ENCODE data around the gene CHDH.

Gene CHDH

GRCh38 chr3:53824795-53825194 lies 21.4 kb downstream of the CHDH start:
- no peaks in the 10 kb centered on the region for H3K27me3 ChIP-seq (ENCODE audit: insufficient read depth, poor library complexity, severe bottlenecking)
- H3K9me3 ChIP-seq (ENCODE audit: severe bottlenecking), result no peaks in the 10 kb centered on the region
- H3K4me1 ChIP-seq (ENCODE audit: insufficient read depth, poor library complexity, severe bottlenecking), result no peaks in the 10 kb centered on the region
- DNase-seq (ENCODE audit: low spot score) (no peak), ATAC-seq (ENCODE audit: low read depth) (no peak)
- H3K36me3 ChIP-seq (ENCODE audit: low read depth), result no peaks in the 10 kb centered on the region; the same call in 1 of the 2 replicates
- no peak overlapping the region for H3K27ac ChIP-seq (ENCODE audit: poor library complexity, severe bottlenecking)
- TF ChIP-seq CTCF (IDR thresholded peaks at IDR 0.05; ENCODE audit: poor library complexity, severe bottlenecking), result no peak
- H3K4me3 ChIP-seq (ENCODE audit: severe bottlenecking), result no peak overlapping the region

- Histone ChIP-seq H3K27me3 (ENCODE audit: insufficient read depth, poor library complexity, severe bottlenecking) (no peaks in the 10 kb centered on the region), H3K36me3 (ENCODE audit: low read depth) (no peaks in the 10 kb centered on the region; the same call in 1 of the 2 replicates), H3K4me1 (ENCODE audit: insufficient read depth, poor library complexity, severe bottlenecking) (no peaks in the 10 kb centered on the region), H3K9me3 (ENCODE audit: severe bottlenecking) (no peaks in the 10 kb centered on the region), H3K27ac (ENCODE audit: poor library complexity, severe bottlenecking) (no peak overlapping the region), H3K4me3 (ENCODE audit: severe bottlenecking) (no peak overlapping the region)
- TF ChIP-seq CTCF (IDR thresholded peaks at IDR 0.05; ENCODE audit: poor library complexity, severe bottlenecking), result no peak
- DNase-seq (ENCODE audit: low spot score) (no peak), ATAC-seq (ENCODE audit: low read depth) (no peak)
Observed at GRCh38 chr3:53823956-53824657, 22.1 kb downstream of the CHDH start.

- DNase-seq (ENCODE audit: low spot score), result no peak
- Histone ChIP-seq H3K27ac (ENCODE audit: poor library complexity, severe bottlenecking) (no peak overlapping the region), H3K36me3 (ENCODE audit: low read depth) (no peaks in the 10 kb centered on the region; the same call in 1 of the 2 replicates), H3K27me3 (ENCODE audit: insufficient read depth, poor library complexity, severe bottlenecking) (no peaks in the 10 kb centered on the region), H3K9me3 (ENCODE audit: severe bottlenecking) (no peaks in the 10 kb centered on the region), H3K4me1 (ENCODE audit: insufficient read depth, poor library complexity, severe bottlenecking) (no peaks in the 10 kb centered on the region), H3K4me3 (ENCODE audit: severe bottlenecking) (no peak overlapping the region)
- ATAC-seq (ENCODE audit: low read depth), result no peak
- no peak for TF ChIP-seq CTCF (IDR thresholded peaks at IDR 0.05; ENCODE audit: poor library complexity, severe bottlenecking)
Observed at GRCh38 chr3:53823026-53823955, 22.9 kb downstream of the CHDH start.

- no peaks in the 10 kb centered on the region for H3K9me3 ChIP-seq (ENCODE audit: severe bottlenecking)
- no peaks in the 10 kb centered on the region for H3K4me1 ChIP-seq (ENCODE audit: insufficient read depth, poor library complexity, severe bottlenecking)
- ATAC-seq (ENCODE audit: low read depth) (no peak), DNase-seq (ENCODE audit: low spot score) (no peak)
- no peak overlapping the region for H3K27ac ChIP-seq (ENCODE audit: poor library complexity, severe bottlenecking)
- no peaks in the 10 kb centered on the region for H3K27me3 ChIP-seq (ENCODE audit: insufficient read depth, poor library complexity, severe bottlenecking)
- no peak for TF ChIP-seq CTCF (IDR thresholded peaks at IDR 0.05; ENCODE audit: poor library complexity, severe bottlenecking)
- H3K4me3 ChIP-seq (ENCODE audit: severe bottlenecking), result no peak overlapping the region
- H3K36me3 ChIP-seq (ENCODE audit: low read depth), result no peaks in the 10 kb centered on the region; the same call in 1 of the 2 replicates
Observed at GRCh38 chr3:53822331-53822741, 23.9 kb downstream of the CHDH start.
